Mesendoderm (in vitro differentiated cells): ENCODE data around the gene CRISPLD2.

Experiments used
- DNase-seq: peaks from one replicate; pipeline ENCODE4 v3.0.0; 2013
- H2AK5ac ChIP-seq: 2 replicates; pipeline ENCODE4 v1.6.1; 2013; ENCODE audit warnings: low read length, inconsistent platforms
- H2BK120ac ChIP-seq: 2 replicates; pipeline ENCODE4 v1.6.1; 2013; ENCODE audit warnings: low read depth, mild to moderate bottlenecking, low read length, moderate library complexity, mixed read lengths
- H2BK15ac ChIP-seq: replicated peaks from 2 replicates; pipeline ENCODE4 v1.6.1; 2013; ENCODE audit warnings: low read depth, mild to moderate bottlenecking, moderate library complexity
- H2BK5ac ChIP-seq: 2 replicates; pipeline ENCODE4 v1.6.1; 2013; ENCODE audit warnings: low read length, inconsistent platforms
- H3K18ac ChIP-seq: 2 replicates; pipeline ENCODE4 v1.6.1; 2013; ENCODE audit warnings: mild to moderate bottlenecking, low read length, mixed read lengths
- H3K23ac ChIP-seq: one replicate; pipeline ENCODE4 v1.6.1; 2013; ENCODE audit warnings: low read length
- H3K27ac ChIP-seq: 2 replicates; pipeline ENCODE4 v1.5.1; 2013; ENCODE audit warnings: low read depth, mild to moderate bottlenecking, inconsistent platforms, low read length, moderate library complexity
- H3K27me3 ChIP-seq: 2 replicates; pipeline ENCODE4 v1.6.1; 2013; ENCODE audit warnings: low read length, control low read depth, mild to moderate bottlenecking, inconsistent platforms; ENCODE audit not compliant: insufficient read depth, poor library complexity
- H3K36me3 ChIP-seq: 2 replicates; pipeline ENCODE4 v1.6.1; 2013; ENCODE audit warnings: low read length, inconsistent platforms; ENCODE audit not compliant: control insufficient read depth, insufficient read depth
- H3K4ac ChIP-seq: one replicate; pipeline ENCODE4 v1.6.1; 2013; ENCODE audit warnings: low read depth, mild to moderate bottlenecking, low read length, moderate library complexity
- H3K4me1 ChIP-seq: 2 replicates; pipeline ENCODE4 v1.6.1; 2013; ENCODE audit warnings: low read depth, low read length, inconsistent platforms; ENCODE audit not compliant: control insufficient read depth
- H3K4me2 ChIP-seq: 2 replicates; pipeline ENCODE4 v1.6.1; 2013; ENCODE audit warnings: low read length
- H3K4me3 ChIP-seq: 2 replicates; pipeline ENCODE4 v1.5.1; 2013; ENCODE audit warnings: mild to moderate bottlenecking, low read length
- H3K56ac ChIP-seq: one replicate; pipeline ENCODE4 v1.6.1; 2013; ENCODE audit warnings: low read length
- H3K79me1 ChIP-seq: 2 replicates; pipeline ENCODE4 v1.6.1; 2013; ENCODE audit warnings: low read length, inconsistent platforms
- H3K79me2 ChIP-seq: 2 replicates; pipeline ENCODE4 v1.6.1; 2013; ENCODE audit warnings: mild to moderate bottlenecking, low read length; ENCODE audit not compliant: control insufficient read depth, insufficient read depth
- H3K9ac ChIP-seq: 2 replicates; pipeline ENCODE4 v1.6.1; 2013; ENCODE audit warnings: low read length, inconsistent platforms
- H4K5ac ChIP-seq: one replicate; pipeline ENCODE4 v1.6.1; 2013; ENCODE audit warnings: low read length
- H4K8ac ChIP-seq: one replicate; pipeline ENCODE4 v1.6.1; 2013; ENCODE audit warnings: low read depth, mild to moderate bottlenecking, control low read depth, low read length, moderate library complexity
- WGBS: extraction: QIAGEN DNeasy Blood & Tissue Kit; methylation state at CpG from one replicate; pipeline ENCODE4 v1.1.7; 2013; ENCODE audit warnings: low lambda C conversion rate, missing lambda C conversion rate; ENCODE audit not compliant: insufficient coverage; ENCODE audit errors: extremely low coverage; 5-methylcytosine and 5-hydroxymethylcytosine counted together

Gene CRISPLD2

GRCh38 chr16:84803146-84803545, 16.6 kb upstream of the CRISPLD2 start:
- no peak overlapping the region for H2BK15ac ChIP-seq
- WGBS, result no CpG with 5 or more reads among the region's 9 CpGs
- H2BK5ac ChIP-seq, result no peak overlapping the region
- no peak overlapping the region for H3K9ac ChIP-seq
- H3K4ac ChIP-seq, result no peak overlapping the region
- no peak overlapping the region for H3K18ac ChIP-seq
- no peak overlapping the region for H4K5ac ChIP-seq
- no peak overlapping the region for H3K27ac ChIP-seq
- no peak overlapping the region for H2AK5ac ChIP-seq
- no peak overlapping the region for H3K4me3 ChIP-seq
- no peak overlapping the region for H3K4me2 ChIP-seq
- H3K36me3 ChIP-seq, result no peaks in the 10 kb centered on the region
- no peaks in the 10 kb centered on the region for H3K79me2 ChIP-seq
- H4K8ac ChIP-seq, result no peak overlapping the region
- no peak overlapping the region for H2BK120ac ChIP-seq
- no peak overlapping the region for H3K23ac ChIP-seq
- no peak for DNase-seq
- no peaks in the 10 kb centered on the region for H3K27me3 ChIP-seq
- no peaks in the 10 kb centered on the region for H3K4me1 ChIP-seq
- H3K56ac ChIP-seq, result no peak overlapping the region
- H3K79me1 ChIP-seq, result no peaks in the 10 kb centered on the region

DNA sequence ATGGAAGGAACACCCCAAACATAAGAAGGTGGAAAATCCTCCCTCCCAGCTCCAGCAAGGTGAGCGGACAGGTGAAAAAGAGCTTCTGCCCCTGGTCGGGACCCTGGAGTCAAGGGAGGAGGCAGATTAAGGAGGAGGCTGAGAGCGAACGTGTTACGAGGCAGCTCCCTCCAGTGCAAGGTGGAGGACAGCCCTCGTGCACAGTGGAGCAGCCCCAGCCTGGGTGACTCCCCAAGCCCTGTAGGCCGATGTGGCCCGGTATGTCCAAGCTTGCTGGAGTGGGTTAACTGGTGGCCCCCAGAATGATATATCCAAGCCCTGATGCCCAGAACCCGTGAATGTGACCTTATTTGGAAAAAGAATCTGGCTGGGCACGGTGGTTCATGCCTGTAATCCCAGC, 15.5 kb upstream of the CRISPLD2 start:
- no CpG with 5 or more reads among the region's 10 CpGs for WGBS
- no peak overlapping the region for H3K4ac ChIP-seq
- no peak overlapping the region for H3K4me2 ChIP-seq
- H2BK15ac ChIP-seq, result no peak overlapping the region
- no peak overlapping the region for H3K27ac ChIP-seq
- H3K79me2 ChIP-seq, result no peaks in the 10 kb centered on the region
- no peak overlapping the region for H2BK5ac ChIP-seq
- no peak overlapping the region for H3K23ac ChIP-seq
- no peaks in the 10 kb centered on the region for H3K79me1 ChIP-seq
- no peaks in the 10 kb centered on the region for H3K4me1 ChIP-seq
- H4K5ac ChIP-seq, result no peak overlapping the region
- no peak overlapping the region for H3K18ac ChIP-seq
- no peak for DNase-seq
- no peak overlapping the region for H3K56ac ChIP-seq
- H3K27me3 ChIP-seq, result no peaks in the 10 kb centered on the region
- H2AK5ac ChIP-seq, result no peak overlapping the region
- no peak overlapping the region for H3K9ac ChIP-seq
- no peak overlapping the region for H4K8ac ChIP-seq
- H3K4me3 ChIP-seq, result no peak overlapping the region
- H2BK120ac ChIP-seq, result no peak overlapping the region
- no peaks in the 10 kb centered on the region for H3K36me3 ChIP-seq

DNA sequence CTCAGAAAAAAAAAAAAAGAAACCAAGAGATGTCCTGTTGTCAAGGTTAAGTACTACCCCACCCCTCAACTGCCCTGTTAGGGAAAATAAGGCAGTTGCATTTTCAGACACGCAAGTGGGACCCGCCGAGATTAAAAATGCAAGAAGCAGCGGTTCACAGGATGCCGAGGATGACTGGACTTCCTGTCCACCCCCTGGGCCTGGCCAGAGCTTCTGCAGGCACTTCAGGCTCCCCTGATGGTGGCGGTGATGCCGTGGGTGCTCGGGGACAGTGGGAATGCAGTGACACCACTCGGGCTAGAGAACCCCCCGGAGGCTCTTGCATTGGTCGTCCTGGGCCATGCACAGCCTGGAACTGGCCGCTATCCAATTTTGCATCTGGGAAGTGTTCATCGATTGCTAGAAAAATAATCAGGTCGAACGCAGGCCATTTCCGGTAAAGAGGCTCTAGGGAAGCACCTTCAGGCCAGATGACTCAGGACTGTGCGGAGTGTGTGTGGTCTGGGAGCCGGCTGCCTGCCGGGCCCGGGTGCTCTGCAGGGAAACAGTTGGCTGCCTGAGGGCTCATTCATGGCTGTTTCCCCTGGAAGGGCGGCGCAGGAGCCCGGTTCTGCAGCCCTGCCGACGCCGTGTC, 13.4 kb upstream of the CRISPLD2 start:
- Histone ChIP-seq H3K27me3 (no peaks in the 10 kb centered on the region), H3K23ac (no peak overlapping the region), H3K36me3 (no peaks in the 10 kb centered on the region), H3K4ac (no peak overlapping the region), H3K4me2 (no peak overlapping the region), H3K18ac (no peak overlapping the region), H3K4me1 (no peaks in the 10 kb centered on the region), H3K27ac (no peak overlapping the region), H3K79me1 (no peaks in the 10 kb centered on the region), H4K5ac (no peak overlapping the region), H2BK120ac (no peak overlapping the region), H2BK5ac (no peak overlapping the region), H3K4me3 (no peak overlapping the region), H4K8ac (no peak overlapping the region), H3K9ac (no peak overlapping the region), H2AK5ac (no peak overlapping the region), H3K79me2 (no peaks in the 10 kb centered on the region), H3K56ac (no peak overlapping the region), H2BK15ac (no peak overlapping the region)
- no CpG with 5 or more reads among the region's 26 CpGs for WGBS
- no peak for DNase-seq

DNA sequence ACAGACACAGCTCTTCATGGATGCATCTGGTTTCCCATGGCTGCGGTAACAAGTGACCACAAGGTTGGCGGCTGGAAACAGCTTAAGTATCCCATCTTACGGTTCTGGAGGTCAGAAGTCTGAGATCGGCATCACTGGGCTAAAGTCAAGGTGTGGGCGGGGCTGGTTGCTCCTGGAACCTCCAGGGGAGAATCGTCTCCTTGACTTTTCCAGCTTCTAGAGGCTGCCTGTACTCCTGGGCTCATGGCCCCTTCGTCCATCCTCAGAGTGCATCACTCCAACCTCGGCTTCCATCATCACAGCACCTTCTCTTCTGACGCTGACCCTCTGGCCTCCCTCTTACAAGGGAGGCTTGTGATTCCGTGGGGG, 12.9 kb upstream of the CRISPLD2 start:
- no peak overlapping the region for H2AK5ac ChIP-seq
- H3K23ac ChIP-seq, result no peak overlapping the region
- no peaks in the 10 kb centered on the region for H3K27me3 ChIP-seq
- H3K56ac ChIP-seq, result no peak overlapping the region
- H3K79me1 ChIP-seq, result no peaks in the 10 kb centered on the region
- no peak overlapping the region for H3K4ac ChIP-seq
- H3K27ac ChIP-seq, result no peak overlapping the region
- no peaks in the 10 kb centered on the region for H3K79me2 ChIP-seq
- H4K5ac ChIP-seq, result no peak overlapping the region
- no peak overlapping the region for H3K4me3 ChIP-seq
- DNase-seq, result no peak
- no peak overlapping the region for H3K18ac ChIP-seq
- no peaks in the 10 kb centered on the region for H3K36me3 ChIP-seq
- no CpG with 5 or more reads among the region's 10 CpGs for WGBS
- no peak overlapping the region for H2BK15ac ChIP-seq
- H4K8ac ChIP-seq, result no peak overlapping the region
- no peak overlapping the region for H2BK5ac ChIP-seq
- no peak overlapping the region for H3K9ac ChIP-seq
- H3K4me2 ChIP-seq, result no peak overlapping the region
- no peak overlapping the region for H2BK120ac ChIP-seq
- no peaks in the 10 kb centered on the region for H3K4me1 ChIP-seq

GRCh38 chr16:84807776-84808175, 12.0 kb upstream of the CRISPLD2 start:
- H3K56ac ChIP-seq, result no peak overlapping the region
- H4K8ac ChIP-seq, result no peak overlapping the region
- no peak overlapping the region for H2AK5ac ChIP-seq
- no CpG with 5 or more reads among the region's 7 CpGs for WGBS
- no peak overlapping the region for H3K4ac ChIP-seq
- no peaks in the 10 kb centered on the region for H3K79me2 ChIP-seq
- no peaks in the 10 kb centered on the region for H3K36me3 ChIP-seq
- no peak overlapping the region for H2BK15ac ChIP-seq
- no peak overlapping the region for H3K27ac ChIP-seq
- no peak overlapping the region for H3K23ac ChIP-seq
- H3K4me3 ChIP-seq, result no peak overlapping the region
- H3K27me3 ChIP-seq, result no peaks in the 10 kb centered on the region
- no peak overlapping the region for H4K5ac ChIP-seq
- H3K4me1 ChIP-seq, result no peaks in the 10 kb centered on the region
- H2BK5ac ChIP-seq, result no peak overlapping the region
- no peak overlapping the region for H2BK120ac ChIP-seq
- H3K79me1 ChIP-seq, result no peaks in the 10 kb centered on the region
- H3K9ac ChIP-seq, result no peak overlapping the region
- no peak overlapping the region for H3K18ac ChIP-seq
- DNase-seq, result no peak
- H3K4me2 ChIP-seq, result no peak overlapping the region

- Histone ChIP-seq H3K79me2 (no peaks in the 10 kb centered on the region), H4K8ac (no peak overlapping the region), H3K27me3 (no peaks in the 10 kb centered on the region), H3K4me3 (no peak overlapping the region), H3K4me1 (no peaks in the 10 kb centered on the region), H2BK15ac (no peak overlapping the region), H3K23ac (no peak overlapping the region), H3K36me3 (no peaks in the 10 kb centered on the region), H3K56ac (no peak overlapping the region), H3K18ac (no peak overlapping the region), H3K27ac (no peak overlapping the region), H2AK5ac (no peak overlapping the region), H3K79me1 (no peaks in the 10 kb centered on the region), H2BK5ac (no peak overlapping the region), H3K9ac (no peak overlapping the region), H3K4ac (no peak overlapping the region), H2BK120ac (no peak overlapping the region), H3K4me2 (no peak overlapping the region), H4K5ac (no peak overlapping the region)
- no peak for DNase-seq
- WGBS, result no CpG with 5 or more reads among the region's 8 CpGs
Measured at GRCh38 chr16:84808826-84809225, 11.0 kb upstream of the CRISPLD2 start.
